ENCODE results near the gene PDZK1.

GRCh38 chr1:145692785-145693443, 14.3 kb downstream of the PDZK1 start:
- TF ChIP-seq CTCF (IDR thresholded peaks at IDR 0.05 in 2 of 3, conservative IDR thresholded peaks at IDR 0.05 in 1 of 3; ENCODE audit: borderline replicate concordance in 1 of 3, insufficient read depth in 1 of 3, low read depth in 2 of 3, low read length in 2 of 3) (no peak), POLR2AphosphoS5 (IDR thresholded peaks at IDR 0.05; ENCODE audit: low read depth, low read length) (no peak), SIN3A (IDR thresholded peaks at IDR 0.05; ENCODE audit: low read depth) (no peak), CBX3 (IDR thresholded peaks at IDR 0.05; ENCODE audit: low read depth) (no peak), JUND (IDR thresholded peaks at IDR 0.05) (no peak), EZH2phosphoT487 (IDR thresholded peaks at IDR 0.05; ENCODE audit: borderline replicate concordance) (no peak), YY1 (IDR thresholded peaks at IDR 0.05; ENCODE audit: extremely low read depth, insufficient replicate concordance, low read depth, low read length) (no peak), SP1 (IDR thresholded peaks at IDR 0.05; ENCODE audit: low read depth) (no peak), CEBPB (IDR thresholded peaks at IDR 0.05; ENCODE audit: low read depth) (no peak)
